Parathyroid adenoma (tissue), 2 donors: Measurements from ENCODE around the gene EDIL3.

Experiments used
- H2AFZ ChIP-seq: fragments of 300-600 bp; sonication (generic); one replicate; pipeline ENCODE4 v1.7.0; 2017; ENCODE audit warnings: antibody characterized with exemption, mild to moderate bottlenecking
- H3K27ac ChIP-seq: fragments of 300-600 bp; sonication (generic); one replicate; pipeline ENCODE4 v1.7.0; 2017
- H3K27me3 ChIP-seq: fragments of 300-600 bp; sonication (generic); one replicate; pipeline ENCODE4 v1.7.0; 2017; ENCODE audit warnings: low read length; ENCODE audit not compliant: control insufficient read depth, insufficient read depth
- H3K36me3 ChIP-seq: fragments of 300-600 bp; sonication (generic); one replicate; pipeline ENCODE4 v1.7.0; 2017; ENCODE audit warnings: low read length; ENCODE audit not compliant: control insufficient read depth, insufficient read depth
- H3K4me1 ChIP-seq: fragments of 300-600 bp; sonication (generic); one replicate; pipeline ENCODE4 v1.7.0; 2017; ENCODE audit warnings: control low read depth
- H3K4me2 ChIP-seq: fragments of 300-600 bp; sonication (generic); one replicate; pipeline ENCODE4 v1.7.0; 2017; ENCODE audit warnings: low read length
- H3K4me3 ChIP-seq: fragments of 300-600 bp; sonication (generic); one replicate; pipeline ENCODE4 v1.7.0; 2017; ENCODE audit warnings: low read depth, low read length
- H3K79me2 ChIP-seq: fragments of 300-600 bp; sonication (generic); one replicate; pipeline ENCODE4 v1.7.0; 2017; ENCODE audit warnings: control low read depth
- H3K9ac ChIP-seq: fragments of 300-600 bp; sonication (generic); one replicate; pipeline ENCODE4 v1.7.0; 2017; ENCODE audit warnings: mild to moderate bottlenecking
- H3K9me3 ChIP-seq: fragments of 300-600 bp; sonication (generic); one replicate; pipeline ENCODE4 v1.7.0; 2017; ENCODE audit warnings: low read length; ENCODE audit not compliant: control insufficient read depth
- TF ChIP-seq, protein P1 (sequence below): fragments of 300-600 bp; sonication (generic); IDR thresholded peaks from one replicate; pipeline ENCODE4 v1.7.0; 2017; ENCODE audit warnings: antibody characterized with exemption, mild to moderate bottlenecking
- donor health status: primary hyperparathyroidism.

EDIL3 gene

DNA sequence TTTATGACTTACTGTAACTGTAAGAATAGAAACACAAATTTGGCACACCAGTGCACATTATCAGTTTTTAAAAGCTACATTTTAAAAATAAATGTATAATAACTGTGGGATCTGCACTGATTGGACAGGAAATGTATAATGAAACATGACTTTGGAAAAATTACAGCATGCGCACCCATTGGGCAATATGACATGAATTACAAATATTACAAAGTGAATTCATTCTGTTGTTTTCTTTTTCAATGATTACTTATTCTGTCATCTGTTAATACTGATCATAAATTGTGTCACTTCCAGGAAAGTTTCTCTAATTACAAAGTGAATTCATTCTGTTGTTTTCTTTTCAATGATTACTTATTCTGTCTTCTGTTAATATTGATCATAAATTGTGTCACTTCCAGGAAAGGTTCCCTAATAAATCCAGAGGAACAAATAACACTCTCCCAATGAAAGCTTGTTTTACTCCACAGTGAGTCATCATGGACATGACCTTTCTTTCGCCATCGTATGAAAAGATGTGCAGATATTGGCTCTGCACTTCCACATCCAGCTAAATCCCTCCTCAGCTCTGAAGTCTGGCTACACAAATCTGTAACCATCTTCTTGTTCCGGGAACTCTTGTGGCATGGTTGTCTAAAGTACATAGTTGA is 367.0 kb downstream of the EDIL3 start:
- Histone ChIP-seq H3K27me3 (no peaks in the 10 kb centered on the region), H3K36me3 (no peaks in the 10 kb centered on the region), H3K79me2 (no peaks in the 10 kb centered on the region), H3K9me3 (no peaks in the 10 kb centered on the region), H3K9ac (no peak overlapping the region), H3K27ac (no peak overlapping the region), H3K4me1 (no peaks in the 10 kb centered on the region), H2AFZ (no peak overlapping the region), H3K4me2 (no peak overlapping the region), H3K4me3 (no peak overlapping the region)
- TF ChIP-seq, protein P1, sequence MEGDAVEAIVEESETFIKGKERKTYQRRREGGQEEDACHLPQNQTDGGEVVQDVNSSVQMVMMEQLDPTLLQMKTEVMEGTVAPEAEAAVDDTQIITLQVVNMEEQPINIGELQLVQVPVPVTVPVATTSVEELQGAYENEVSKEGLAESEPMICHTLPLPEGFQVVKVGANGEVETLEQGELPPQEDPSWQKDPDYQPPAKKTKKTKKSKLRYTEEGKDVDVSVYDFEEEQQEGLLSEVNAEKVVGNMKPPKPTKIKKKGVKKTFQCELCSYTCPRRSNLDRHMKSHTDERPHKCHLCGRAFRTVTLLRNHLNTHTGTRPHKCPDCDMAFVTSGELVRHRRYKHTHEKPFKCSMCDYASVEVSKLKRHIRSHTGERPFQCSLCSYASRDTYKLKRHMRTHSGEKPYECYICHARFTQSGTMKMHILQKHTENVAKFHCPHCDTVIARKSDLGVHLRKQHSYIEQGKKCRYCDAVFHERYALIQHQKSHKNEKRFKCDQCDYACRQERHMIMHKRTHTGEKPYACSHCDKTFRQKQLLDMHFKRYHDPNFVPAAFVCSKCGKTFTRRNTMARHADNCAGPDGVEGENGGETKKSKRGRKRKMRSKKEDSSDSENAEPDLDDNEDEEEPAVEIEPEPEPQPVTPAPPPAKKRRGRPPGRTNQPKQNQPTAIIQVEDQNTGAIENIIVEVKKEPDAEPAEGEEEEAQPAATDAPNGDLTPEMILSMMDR: no peak

DNA sequence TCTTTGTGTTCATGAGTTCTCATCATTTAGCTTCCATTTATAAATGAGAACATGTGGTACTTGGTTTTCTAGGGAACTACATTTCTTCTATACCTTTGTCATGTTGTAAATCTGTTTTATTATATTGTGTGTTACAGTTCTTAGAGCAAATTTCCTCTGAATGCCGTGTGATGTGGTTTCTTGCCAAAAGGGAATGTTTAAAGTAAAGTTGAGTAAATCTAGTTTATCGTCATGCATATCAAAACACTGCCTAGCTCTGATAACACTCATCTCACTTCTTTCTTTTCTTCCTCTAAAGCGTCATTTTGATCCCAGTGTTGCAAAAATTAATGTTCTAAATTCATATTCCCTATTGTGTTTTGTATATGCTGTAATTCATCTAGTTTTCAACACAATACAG is 368.6 kb downstream of the EDIL3 start:
- Histone ChIP-seq H3K9ac (no peak overlapping the region), H2AFZ (no peak overlapping the region), H3K27ac (no peak overlapping the region), H3K9me3 (no peaks in the 10 kb centered on the region), H3K4me1 (no peaks in the 10 kb centered on the region), H3K4me2 (no peak overlapping the region), H3K79me2 (no peaks in the 10 kb centered on the region), H3K36me3 (no peaks in the 10 kb centered on the region), H3K27me3 (no peaks in the 10 kb centered on the region), H3K4me3 (no peak overlapping the region)
- TF ChIP-seq, protein P1: no peak

DNA sequence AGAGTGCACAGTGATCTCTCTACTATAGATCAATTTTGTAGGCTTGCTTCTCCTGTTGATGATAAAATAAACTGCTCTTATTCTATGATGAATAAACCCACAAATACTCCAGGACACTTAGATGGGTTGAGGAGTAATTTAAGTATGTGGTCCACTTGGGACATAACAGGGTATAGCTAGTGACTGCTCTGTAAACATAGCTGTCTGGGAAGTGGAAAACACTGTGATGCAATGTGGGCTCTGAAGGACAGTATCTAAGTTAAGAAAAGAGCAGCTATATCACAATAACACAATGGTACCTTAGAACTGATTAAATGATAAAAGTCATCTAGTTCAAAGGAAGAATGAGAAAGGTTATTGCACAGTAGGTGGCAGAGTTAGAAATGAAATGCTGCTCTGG is 369.7 kb downstream of the EDIL3 start:
- TF ChIP-seq, protein P1: no peak

DNA sequence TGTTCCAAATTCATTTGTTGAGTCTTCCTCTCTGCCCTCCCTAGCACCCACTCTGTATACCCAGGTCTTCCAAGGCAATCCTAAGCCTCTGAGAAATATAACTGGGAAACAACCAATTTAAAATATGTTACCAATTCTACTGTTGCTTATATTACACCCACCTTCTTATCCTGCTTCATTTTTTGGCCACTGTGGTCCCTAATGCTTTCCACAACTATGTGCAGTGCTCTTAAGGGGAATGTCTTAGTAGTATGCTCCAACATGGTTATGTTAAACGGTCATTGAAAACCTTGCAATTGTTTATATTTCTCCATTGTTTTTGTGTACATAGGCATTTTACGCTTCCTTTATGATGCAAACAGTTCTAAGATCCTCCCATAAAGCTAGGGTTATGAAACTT is 390.9 kb downstream of the EDIL3 start:
- no peak overlapping the region for H3K27ac ChIP-seq
- no peak overlapping the region for H3K9ac ChIP-seq
- H3K9me3 ChIP-seq: no peaks in the 10 kb centered on the region
- no peak overlapping the region for H3K4me3 ChIP-seq
- no peaks in the 10 kb centered on the region for H3K36me3 ChIP-seq
- H2AFZ ChIP-seq: no peak overlapping the region
- no peaks in the 10 kb centered on the region for H3K27me3 ChIP-seq
- H3K4me2 ChIP-seq: no peak overlapping the region
- H3K79me2 ChIP-seq: no peaks in the 10 kb centered on the region
- H3K4me1 ChIP-seq: no peaks in the 10 kb centered on the region
- TF ChIP-seq, protein P1: no peak

More for the DNA sequence above, 369.7 kb downstream of the EDIL3 start:
- Histone ChIP-seq H3K4me1 (no peaks in the 10 kb centered on the region), H3K9me3 (no peaks in the 10 kb centered on the region), H3K4me3 (no peak overlapping the region), H3K36me3 (no peaks in the 10 kb centered on the region), H3K27me3 (no peaks in the 10 kb centered on the region), H3K4me2 (no peak overlapping the region), H3K27ac (no peak overlapping the region), H3K79me2 (no peaks in the 10 kb centered on the region), H2AFZ (no peak overlapping the region), H3K9ac (no peak overlapping the region)

DNA sequence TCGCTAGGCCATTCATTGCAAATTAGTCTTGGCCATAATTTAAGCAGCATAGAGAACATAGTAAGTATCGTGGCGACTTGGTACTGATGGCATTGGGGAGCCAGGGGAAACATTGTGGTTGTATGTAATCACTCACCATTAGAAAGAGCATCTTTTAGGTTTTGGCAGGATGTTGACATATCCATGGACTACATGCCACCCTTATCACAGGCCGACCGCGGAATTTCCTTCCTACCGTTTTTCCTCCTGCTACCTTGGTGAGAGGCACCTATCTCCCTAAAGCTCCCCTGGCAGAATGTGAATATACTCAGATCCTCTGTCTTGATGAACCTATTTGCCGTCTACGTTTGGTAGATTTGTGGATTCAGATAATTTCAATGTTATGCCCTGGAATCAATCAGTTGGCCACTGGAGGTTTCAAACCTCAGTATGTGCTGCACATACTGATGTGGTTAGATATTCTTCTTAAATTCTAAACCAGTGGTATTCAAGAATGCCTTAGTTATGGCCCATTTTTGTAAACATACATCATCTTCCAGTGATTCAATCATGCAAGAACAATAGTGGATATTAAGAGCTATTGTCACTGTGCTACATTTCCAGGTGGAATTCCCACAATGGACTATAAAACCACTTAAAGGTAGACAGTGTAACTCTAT is 393.0 kb downstream of the EDIL3 start:
- TF ChIP-seq, protein P1: no peak
- H3K79me2 ChIP-seq: no peaks in the 10 kb centered on the region
- H3K9me3 ChIP-seq: no peaks in the 10 kb centered on the region

More for the DNA sequence above, 393.0 kb downstream of the EDIL3 start:
- Histone ChIP-seq H3K4me2 (no peak overlapping the region), H3K9ac (no peak overlapping the region), H3K4me3 (no peak overlapping the region), H3K36me3 (no peaks in the 10 kb centered on the region), H3K27me3 (no peaks in the 10 kb centered on the region), H3K27ac (no peak overlapping the region), H3K4me1 (no peaks in the 10 kb centered on the region), H2AFZ (no peak overlapping the region)
